Upper lobe of left lung (tissue), 6 donors: Measurements from ENCODE around the gene SLC16A4. TPM values are rescaled to one million over a fixed set of nuclear protein-coding genes. Genes with fewer than 3 reads are reported as not detected.
A peak's percentile ranks its signal among the peaks of the same experiment; 100 is the strongest.

Experiments
- ATAC-seq, 2 donors: fragments of 200-7000 bp; cut with Tn5 transposase; one replicate each; pipeline ENCODE4 v1.9.1; 2022; ENCODE audit warnings: mild to moderate bottlenecking in 2 of 2, moderate library complexity in 2 of 2; ENCODE audit not compliant: low FRiP score in 2 of 2
- DNase-seq, 2 donors: peaks; one replicate each; pipeline ENCODE4 v3.0.0-alpha.2; 2019 to 2020
- H3K27ac ChIP-seq, 4 donors: fragments of 200-600 bp; sonication (generic); one replicate each; pipeline ENCODE4 v1.5.1; 2016 to 2019
- H3K27me3 ChIP-seq, 4 donors: fragments of 200-600 bp; sonication (generic); one replicate each; pipeline ENCODE4 v1.5.1; 2017 to 2019
- H3K36me3 ChIP-seq, 4 donors: fragments of 200-600 bp; sonication (generic); one replicate each; pipeline ENCODE4 v1.5.1; 2016 to 2019
- H3K4me1 ChIP-seq, 4 donors: fragments of 200-600 bp; sonication (generic); one replicate each; pipeline ENCODE4 v1.5.1; 2018 to 2019
- H3K4me3 ChIP-seq, 4 donors: fragments of 200-600 bp; sonication (generic); one replicate each; pipeline ENCODE4 v1.5.1; 2017 to 2019; ENCODE audit warnings: mild to moderate bottlenecking in 2 of 4, moderate library complexity in 1 of 4
- H3K9me3 ChIP-seq, 4 donors: fragments of 200-600 bp; sonication (generic); one replicate each; pipeline ENCODE4 v1.5.1; 2018 to 2019
- EP300 ChIP-seq, 4 donors: sonication (generic); formaldehyde crosslinking; IDR thresholded peaks; one replicate each; pipeline ENCODE4 v1.5.1; 2017; ENCODE audit warnings: antibody characterized with exemption in 4 of 4, control low read depth in 2 of 4
- POLR2A ChIP-seq, 4 donors: fragments of 450-650 bp; IDR thresholded peaks; one replicate each; pipeline ENCODE4 v1.5.1; 2016 to 2017; ENCODE audit warnings: antibody characterized with exemption in 4 of 4, mild to moderate bottlenecking in 2 of 4
- POLR2AphosphoS5 ChIP-seq, 2 donors: sonication (generic); formaldehyde crosslinking; IDR thresholded peaks; one replicate each; pipeline ENCODE4 v1.5.1; 2017; ENCODE audit warnings: antibody characterized with exemption in 2 of 2
- WGBS, 2 donors: methylation state at CpG; one replicate each; pipeline ENCODE4 v1.1.5; 2017 to 2018; 5-methylcytosine and 5-hydroxymethylcytosine counted together
- total RNA-seq, 6 donors: library from RNA; depleted of rRNA in 4 of 6; stranded (reverse); fragments of >200 nt in 4 of 6; gene quantifications; one replicate each; pipeline versions ENCODE4 v1.1.0 to v1.2.1, GENCODE V29; 2016 to 2021
- TF ChIP-seq, protein P1 (sequence below), 6 experiments: fragments of 450-650 bp in 4 of 6; fragments of 200-600 bp in 2 of 6; sonication (generic) in 2 of 6; IDR thresholded peaks; one replicate each; pipeline ENCODE4 v1.5.1; 2016 to 2019; ENCODE audit warnings: antibody characterized with exemption in 6 of 6
- donor health status: DM: no; HTN: no; CAD: no; lungs with moderate emphysema.
- donor health status: DM: no; HTN: yes; CAD: no; lungs with severe emphysema.

The SLC16A4 gene
- total RNA-seq, 6 donors from 2014 or later = 7.8 to 23.0 (median 15.4) TPM

DNA sequence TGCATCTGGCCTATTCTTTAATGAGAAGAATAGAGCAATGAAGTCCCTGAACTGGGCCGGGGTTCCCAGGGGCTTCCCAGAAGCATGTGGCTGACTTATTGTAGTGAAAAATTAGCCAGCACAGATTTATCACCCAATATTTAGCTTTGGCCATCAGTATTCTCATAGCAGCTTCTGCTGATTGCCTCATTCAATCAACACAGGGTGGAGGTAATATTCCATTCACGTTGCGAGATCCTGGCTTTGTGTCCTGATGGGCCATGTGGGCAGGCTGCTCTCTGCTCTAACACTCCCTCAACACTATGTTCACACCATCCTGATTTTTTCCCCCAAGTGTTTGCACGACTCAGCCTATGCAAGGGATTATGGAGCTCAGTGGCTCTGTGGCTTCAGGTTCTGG is 38.1 kb upstream of the SLC16A4 start:
- DNase-seq (no peak), ATAC-seq (no peak)
- Histone ChIP-seq H3K36me3 (no peaks in the 10 kb centered on the region), H3K27ac (no peak overlapping the region), H3K4me1 (peaks cover 3 to 17% (median 13%) of the 10 kb centered on the region in 4 donors), H3K9me3 (no peaks in the 10 kb centered on the region), H3K4me3 (no peak overlapping the region), H3K27me3 (no peaks in the 10 kb centered on the region)
- TF ChIP-seq POLR2AphosphoS5 (IDR thresholded peaks at IDR 0.05) (no peak), EP300 (IDR thresholded peaks at IDR 0.05) (no peak), POLR2A (IDR thresholded peaks at IDR 0.05) (no peak)
- TF ChIP-seq, protein P1, sequence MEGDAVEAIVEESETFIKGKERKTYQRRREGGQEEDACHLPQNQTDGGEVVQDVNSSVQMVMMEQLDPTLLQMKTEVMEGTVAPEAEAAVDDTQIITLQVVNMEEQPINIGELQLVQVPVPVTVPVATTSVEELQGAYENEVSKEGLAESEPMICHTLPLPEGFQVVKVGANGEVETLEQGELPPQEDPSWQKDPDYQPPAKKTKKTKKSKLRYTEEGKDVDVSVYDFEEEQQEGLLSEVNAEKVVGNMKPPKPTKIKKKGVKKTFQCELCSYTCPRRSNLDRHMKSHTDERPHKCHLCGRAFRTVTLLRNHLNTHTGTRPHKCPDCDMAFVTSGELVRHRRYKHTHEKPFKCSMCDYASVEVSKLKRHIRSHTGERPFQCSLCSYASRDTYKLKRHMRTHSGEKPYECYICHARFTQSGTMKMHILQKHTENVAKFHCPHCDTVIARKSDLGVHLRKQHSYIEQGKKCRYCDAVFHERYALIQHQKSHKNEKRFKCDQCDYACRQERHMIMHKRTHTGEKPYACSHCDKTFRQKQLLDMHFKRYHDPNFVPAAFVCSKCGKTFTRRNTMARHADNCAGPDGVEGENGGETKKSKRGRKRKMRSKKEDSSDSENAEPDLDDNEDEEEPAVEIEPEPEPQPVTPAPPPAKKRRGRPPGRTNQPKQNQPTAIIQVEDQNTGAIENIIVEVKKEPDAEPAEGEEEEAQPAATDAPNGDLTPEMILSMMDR (IDR thresholded peaks at IDR 0.05) = no peak
- 49 to 74% methylated on average over 4 of the region's 4 CpGs for WGBS, 2 donors

DNA sequence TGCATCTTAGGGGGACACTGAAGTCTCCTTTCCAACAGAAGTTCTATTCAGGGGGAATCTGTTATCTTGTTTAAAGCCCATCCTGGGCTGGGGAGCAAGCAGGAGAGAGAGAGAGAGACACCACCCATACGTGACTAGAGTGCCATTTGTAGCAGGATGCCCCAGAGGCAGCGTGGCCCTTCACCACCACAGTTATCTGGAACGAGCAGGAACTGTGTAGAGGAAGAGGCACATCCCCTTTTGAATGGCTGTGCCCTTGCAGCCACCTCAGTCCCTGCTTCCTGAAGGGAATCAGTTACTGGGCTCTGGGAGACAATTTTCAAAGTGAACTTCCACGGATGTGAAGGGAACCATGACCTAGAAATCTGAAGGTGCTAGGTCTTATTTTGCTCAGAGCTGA is 36.0 kb upstream of the SLC16A4 start:
- H3K4me1 ChIP-seq = peaks cover 0 to 8% (median 4%) of the 10 kb centered on the region in 4 donors
- no peaks in the 10 kb centered on the region for H3K36me3 ChIP-seq
- DNase-seq = no peak
- TF ChIP-seq, protein P1 (IDR thresholded peaks at IDR 0.05) = no peak
- TF ChIP-seq EP300 (IDR thresholded peaks at IDR 0.05) = no peak
- no peak for TF ChIP-seq POLR2A (IDR thresholded peaks at IDR 0.05)
- TF ChIP-seq POLR2AphosphoS5 (IDR thresholded peaks at IDR 0.05) = no peak
- H3K27me3 ChIP-seq = no peaks in the 10 kb centered on the region
- 26 to 53% methylated on average over 3 to 4 of the region's 4 CpGs for WGBS, 2 donors
- no peak overlapping the region for H3K4me3 ChIP-seq
- no peaks in the 10 kb centered on the region for H3K9me3 ChIP-seq
- peak in 1 of 2 donors; percentile 34 for ATAC-seq
- H3K27ac ChIP-seq = no peak overlapping the region

DNA sequence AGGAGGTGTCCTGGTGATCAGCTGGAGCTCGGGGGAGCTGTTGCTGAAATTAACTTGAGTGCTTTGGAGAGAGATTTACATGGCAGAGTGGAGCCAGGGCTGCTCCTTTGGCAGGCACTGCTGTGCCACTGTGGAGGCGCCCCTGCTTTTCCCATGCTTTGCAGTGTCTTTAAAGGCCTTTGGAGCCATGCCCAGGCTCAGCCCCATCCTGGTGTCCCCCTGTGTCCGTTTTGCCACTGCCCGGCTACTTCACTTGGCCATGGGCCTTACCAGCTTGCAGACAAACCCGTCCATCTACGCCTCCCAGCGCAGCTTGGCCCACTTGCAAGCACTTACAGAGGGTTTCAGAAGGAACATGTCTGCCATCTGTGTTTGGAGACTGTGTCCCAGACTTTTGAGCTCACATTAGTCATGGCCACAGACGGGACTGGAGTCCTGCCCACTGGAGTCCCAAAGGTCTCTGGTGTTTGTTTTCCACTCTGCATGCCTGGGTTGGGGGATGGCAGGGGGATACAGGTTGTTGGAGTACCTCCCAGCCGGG is 34.9 kb upstream of the SLC16A4 start:
- WGBS, 2 donors = 52 to 63% methylated on average over 8 to 9 of the region's 9 CpGs
- TF ChIP-seq POLR2AphosphoS5 (IDR thresholded peaks at IDR 0.05) (no peak), POLR2A (IDR thresholded peaks at IDR 0.05) (no peak), EP300 (IDR thresholded peaks at IDR 0.05) (no peak)
- TF ChIP-seq, protein P1 (IDR thresholded peaks at IDR 0.05) = no peak
- Histone ChIP-seq H3K4me1 (peaks cover 0 to 8% (median 4%) of the 10 kb centered on the region in 4 donors), H3K9me3 (no peaks in the 10 kb centered on the region), H3K27me3 (no peaks in the 10 kb centered on the region), H3K4me3 (no peak overlapping the region), H3K27ac (no peak overlapping the region), H3K36me3 (no peaks in the 10 kb centered on the region)
- ATAC-seq (no peak), DNase-seq (peak in 1 of 2 donors; percentile 22)

DNA sequence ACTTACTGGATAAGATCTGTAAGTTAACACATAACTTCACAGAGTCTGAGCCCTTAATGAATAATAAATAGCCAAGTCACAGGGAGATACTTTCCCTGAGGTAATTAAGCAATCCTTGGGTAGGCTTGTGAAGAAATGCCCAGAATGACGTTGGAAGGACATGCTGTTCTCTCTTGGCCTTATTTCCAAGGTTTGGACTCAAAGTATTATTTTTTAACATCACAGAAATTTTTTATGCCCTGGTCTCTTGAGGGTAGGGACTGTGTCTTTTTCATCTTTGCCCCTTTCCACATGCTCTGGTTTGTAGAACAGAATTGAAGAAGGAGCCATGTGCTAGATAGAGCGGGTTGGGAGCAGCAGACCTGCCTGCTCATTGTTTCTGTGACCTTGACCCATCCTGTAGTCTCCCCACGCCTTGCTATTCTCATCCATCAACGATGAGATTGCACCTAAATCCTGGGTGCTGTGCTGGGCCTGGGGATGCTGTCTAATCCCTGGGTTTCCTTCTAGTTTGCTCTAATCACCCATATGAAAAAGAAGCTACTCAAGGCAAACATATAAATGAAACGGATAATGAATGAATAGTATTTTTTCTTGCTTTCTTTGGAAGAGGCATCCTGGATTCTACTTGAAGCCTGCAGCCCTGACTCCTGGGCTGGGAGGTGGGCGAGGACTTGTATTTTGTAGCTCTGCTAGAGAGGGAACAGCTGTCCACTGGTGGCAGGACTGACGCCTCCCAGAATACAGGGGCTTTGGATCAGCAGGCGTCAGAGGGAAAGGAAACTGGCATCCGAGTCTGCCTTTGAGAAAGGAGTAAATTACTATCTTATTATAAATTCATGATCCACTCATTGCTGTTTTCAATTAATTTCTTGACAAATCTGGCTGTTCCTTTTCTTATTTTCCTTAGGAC is 34.1 kb upstream of the SLC16A4 start:
- peak overlapping the region in 1 of 4 donors; percentile 25 for H3K27ac ChIP-seq
- ATAC-seq = peak in 1 of 2 donors; percentile 33
- no peak for DNase-seq
- no peaks in the 10 kb centered on the region for H3K36me3 ChIP-seq
- H3K27me3 ChIP-seq = no peaks in the 10 kb centered on the region
- H3K9me3 ChIP-seq = no peaks in the 10 kb centered on the region
- no peak overlapping the region for H3K4me3 ChIP-seq
- WGBS, 2 donors = 70 to 73% methylated on average over 9 of the region's 9 CpGs
- peaks cover 0 to 8% (median 4%) of the 10 kb centered on the region in 4 donors for H3K4me1 ChIP-seq
- TF ChIP-seq EP300 (IDR thresholded peaks at IDR 0.05) = peak in 2 of 4 donors; percentile 59 to 67
- TF ChIP-seq POLR2AphosphoS5 (IDR thresholded peaks at IDR 0.05) = no peak
